C4-2B (cell line): ENCODE data around the gene DAZAP1.

Experiments
- CTCF ChIP-seq: fragments of 450-650 bp; conservative IDR thresholded peaks from 2 replicates; pipeline ENCODE4 v1.5.1; 2017; ENCODE audit warnings: mild to moderate bottlenecking
- ZFX ChIP-seq: fragments of 450-650 bp; IDR thresholded peaks from 2 replicates; pipeline ENCODE4 v1.6.1; 2017

- no peak for TF ChIP-seq CTCF
- TF ChIP-seq ZFX = no peak
Measured at GRCh38 chr19:1455002-1455335, 47.6 kb downstream of the DAZAP1 start.
